Fibroblast of pulmonary artery (primary cell): ENCODE measurements around the gene PNPLA7.
A peak's percentile ranks its signal among the peaks of the same experiment; 100 is the strongest.

ENCODE experiments used
- DNase-seq: peaks from one replicate; pipeline ENCODE4 v3.0.0-alpha.2; 2010; ENCODE audit warnings: low read depth
- H3K4me3 ChIP-seq: replicated peaks from 2 replicates; pipeline ENCODE4 v1.5.1; 2011; ENCODE audit warnings: low read depth, mild to moderate bottlenecking, control low read depth, low read length, moderate library complexity
- TF ChIP-seq, protein P1 (sequence below): IDR thresholded peaks from 2 replicates; pipeline ENCODE4 v1.5.1; 2011; ENCODE audit warnings: mild to moderate bottlenecking, control low read depth, low read length, inconsistent platforms; ENCODE audit errors: missing control alignments

The PNPLA7 gene

DNA sequence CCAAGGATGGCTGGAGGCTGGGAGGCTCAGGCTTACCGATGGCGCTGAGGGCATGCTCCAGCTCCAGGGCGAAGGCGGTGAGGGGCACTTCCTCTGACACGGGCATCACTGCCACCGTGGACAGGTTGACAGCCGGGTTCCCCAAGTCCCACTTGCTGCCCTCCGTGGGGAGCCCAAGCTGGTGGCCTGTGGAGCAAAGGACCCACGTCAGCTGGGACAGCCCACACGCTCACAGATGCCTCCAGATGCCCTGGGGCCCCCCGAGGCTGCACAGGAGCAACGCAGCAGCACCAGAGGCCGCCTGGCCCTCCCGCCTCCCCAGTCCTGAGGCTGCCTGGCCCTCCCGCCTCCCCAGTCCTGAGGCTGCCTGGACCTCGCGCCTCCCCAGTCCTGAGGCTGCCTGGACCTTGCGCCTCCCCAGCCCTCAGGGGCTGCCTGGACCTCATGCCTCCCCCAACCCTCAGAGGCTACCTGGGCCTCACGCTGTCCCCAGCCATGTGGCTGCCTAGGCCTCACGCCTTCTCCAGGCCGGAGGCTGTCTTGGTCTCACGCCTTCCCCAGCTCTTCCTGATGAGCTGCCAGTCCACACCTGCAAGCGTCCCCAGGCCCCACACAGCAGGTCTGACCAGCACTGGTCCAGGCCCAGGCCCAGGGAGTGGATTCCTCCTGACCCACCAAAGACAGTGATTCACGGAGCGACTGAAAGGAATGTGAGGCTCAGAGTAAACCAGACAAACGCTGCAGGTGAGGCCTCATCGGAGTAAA, 65.5 kb downstream of the PNPLA7 start:
- DNase-seq = no peak
- TF ChIP-seq, protein P1, sequence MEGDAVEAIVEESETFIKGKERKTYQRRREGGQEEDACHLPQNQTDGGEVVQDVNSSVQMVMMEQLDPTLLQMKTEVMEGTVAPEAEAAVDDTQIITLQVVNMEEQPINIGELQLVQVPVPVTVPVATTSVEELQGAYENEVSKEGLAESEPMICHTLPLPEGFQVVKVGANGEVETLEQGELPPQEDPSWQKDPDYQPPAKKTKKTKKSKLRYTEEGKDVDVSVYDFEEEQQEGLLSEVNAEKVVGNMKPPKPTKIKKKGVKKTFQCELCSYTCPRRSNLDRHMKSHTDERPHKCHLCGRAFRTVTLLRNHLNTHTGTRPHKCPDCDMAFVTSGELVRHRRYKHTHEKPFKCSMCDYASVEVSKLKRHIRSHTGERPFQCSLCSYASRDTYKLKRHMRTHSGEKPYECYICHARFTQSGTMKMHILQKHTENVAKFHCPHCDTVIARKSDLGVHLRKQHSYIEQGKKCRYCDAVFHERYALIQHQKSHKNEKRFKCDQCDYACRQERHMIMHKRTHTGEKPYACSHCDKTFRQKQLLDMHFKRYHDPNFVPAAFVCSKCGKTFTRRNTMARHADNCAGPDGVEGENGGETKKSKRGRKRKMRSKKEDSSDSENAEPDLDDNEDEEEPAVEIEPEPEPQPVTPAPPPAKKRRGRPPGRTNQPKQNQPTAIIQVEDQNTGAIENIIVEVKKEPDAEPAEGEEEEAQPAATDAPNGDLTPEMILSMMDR = no peak
- no peak overlapping the region for H3K4me3 ChIP-seq

DNA sequence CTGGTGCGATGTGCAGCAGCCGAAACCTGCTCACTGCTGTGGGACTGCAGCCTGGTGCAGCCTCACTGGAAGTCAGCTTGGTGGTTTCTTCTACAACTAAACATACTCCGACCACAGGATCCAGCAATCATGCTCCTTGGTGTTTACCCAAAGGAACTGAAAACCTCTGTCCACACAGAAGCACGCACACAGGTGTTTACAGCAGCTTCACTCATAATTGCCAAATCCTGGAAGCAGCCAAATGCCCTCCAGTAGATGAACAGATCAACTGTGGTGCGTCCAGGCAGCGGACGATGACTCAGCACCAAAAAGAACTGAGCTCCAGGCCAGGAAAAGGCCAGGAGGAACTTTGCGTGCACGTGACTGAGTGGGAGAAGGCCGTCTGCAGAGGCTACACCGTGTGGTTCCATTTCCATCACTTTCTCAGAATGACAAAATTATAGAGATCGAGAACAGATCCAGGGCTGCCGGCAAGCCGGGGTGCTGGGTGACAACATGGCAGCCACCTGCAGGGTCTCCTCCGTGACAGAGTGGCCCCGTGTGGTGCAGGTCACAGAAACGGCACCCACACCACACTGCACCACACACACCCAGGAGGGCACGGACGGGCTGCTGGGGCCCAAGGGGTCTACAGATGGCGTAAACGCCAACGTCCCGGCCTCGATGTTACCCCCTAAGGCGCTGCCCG, 68.0 kb downstream of the PNPLA7 start:
- TF ChIP-seq, protein P1 = no peak
- H3K4me3 ChIP-seq = no peak overlapping the region
- DNase-seq = peak; percentile 81

DNA sequence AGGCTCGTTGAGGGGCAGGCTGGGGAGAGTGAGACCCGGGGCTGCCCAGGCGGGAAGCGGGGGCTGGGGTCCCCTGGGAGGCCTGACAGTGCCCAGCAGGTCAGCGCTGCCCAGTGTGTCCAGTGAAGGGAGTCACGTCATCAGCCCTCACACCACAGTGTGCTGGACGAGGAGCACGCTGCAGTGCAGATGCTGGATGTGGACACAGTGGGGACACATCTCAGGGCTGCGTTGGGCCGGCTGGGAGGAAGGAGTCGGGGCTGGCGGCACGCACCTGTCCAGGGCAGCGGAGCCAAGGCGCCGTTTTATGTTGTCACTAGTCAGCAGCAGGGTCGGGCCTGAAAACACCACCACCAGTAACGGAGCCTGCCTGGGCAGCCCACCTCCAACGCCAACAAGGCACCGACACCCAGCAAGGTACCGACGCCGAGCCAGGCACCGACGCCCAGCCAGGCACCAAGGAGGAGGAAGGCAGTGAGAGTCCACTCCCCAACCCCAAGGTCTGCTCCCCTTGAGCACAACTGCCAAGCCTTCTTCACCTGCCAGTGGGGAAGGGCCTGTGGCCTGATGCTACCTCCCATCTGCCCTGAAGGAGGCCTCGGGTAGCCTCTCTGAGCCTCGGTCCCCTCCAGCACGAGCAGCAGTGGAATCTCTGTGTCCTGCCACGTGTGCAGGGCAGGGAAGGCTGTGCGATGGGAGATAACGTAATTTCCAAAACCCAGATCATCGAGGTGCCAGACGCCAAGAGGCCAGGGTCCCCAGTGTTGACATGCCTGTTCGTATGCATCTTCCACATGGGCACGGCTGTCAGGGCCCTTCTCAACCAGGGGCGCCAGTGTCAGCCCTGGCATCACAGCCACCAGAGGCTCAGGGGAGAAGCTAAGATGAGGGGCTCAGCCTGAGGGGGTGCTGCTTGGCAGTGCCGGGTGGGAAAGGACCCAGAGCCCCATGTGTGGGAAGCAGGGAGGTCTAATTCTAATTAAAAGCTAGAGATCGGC, 69.2 kb downstream of the PNPLA7 start:
- DNase-seq = no peak
- TF ChIP-seq, protein P1 = no peak
- no peak overlapping the region for H3K4me3 ChIP-seq

DNA sequence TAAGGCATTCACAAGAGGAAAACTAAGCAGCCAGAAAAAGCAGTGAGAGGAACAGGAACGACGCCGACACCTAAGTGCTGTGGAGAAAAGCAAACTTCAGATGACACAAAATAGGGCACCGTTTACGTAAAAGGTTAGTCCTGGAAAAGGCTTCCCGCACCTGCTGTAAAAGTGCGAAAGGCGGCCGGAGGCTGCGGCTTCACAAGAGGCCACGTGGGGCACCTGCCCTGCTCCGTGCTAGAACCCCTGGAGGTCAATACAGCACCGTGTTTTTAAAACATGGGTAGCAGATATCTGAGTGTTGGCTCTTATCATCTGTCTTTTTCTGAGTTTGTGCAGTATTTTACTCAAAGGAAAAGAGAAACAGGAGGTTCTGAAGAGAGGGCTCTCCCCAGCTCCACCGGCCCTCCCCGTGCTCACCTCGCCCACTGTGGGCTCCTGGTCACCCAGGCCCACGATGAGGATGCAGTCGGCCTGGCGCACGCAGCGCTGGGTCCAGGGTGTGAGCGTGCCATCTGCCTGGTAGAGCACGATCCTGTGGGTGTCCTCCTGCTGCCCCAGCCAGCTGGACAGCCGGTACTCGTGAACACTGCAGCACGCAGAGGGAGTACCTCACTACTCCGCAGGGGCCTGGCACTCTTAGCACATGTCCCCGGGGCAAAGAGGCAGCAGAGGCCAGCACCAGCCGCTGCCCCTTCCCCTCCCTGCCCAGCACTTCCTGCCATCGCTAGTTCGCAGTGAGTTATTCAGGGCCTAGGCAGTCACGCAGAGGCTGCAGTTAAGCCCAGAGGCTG, 70.1 kb downstream of the PNPLA7 start:
- no peak overlapping the region for H3K4me3 ChIP-seq
- TF ChIP-seq, protein P1 = no peak
- no peak for DNase-seq

DNA sequence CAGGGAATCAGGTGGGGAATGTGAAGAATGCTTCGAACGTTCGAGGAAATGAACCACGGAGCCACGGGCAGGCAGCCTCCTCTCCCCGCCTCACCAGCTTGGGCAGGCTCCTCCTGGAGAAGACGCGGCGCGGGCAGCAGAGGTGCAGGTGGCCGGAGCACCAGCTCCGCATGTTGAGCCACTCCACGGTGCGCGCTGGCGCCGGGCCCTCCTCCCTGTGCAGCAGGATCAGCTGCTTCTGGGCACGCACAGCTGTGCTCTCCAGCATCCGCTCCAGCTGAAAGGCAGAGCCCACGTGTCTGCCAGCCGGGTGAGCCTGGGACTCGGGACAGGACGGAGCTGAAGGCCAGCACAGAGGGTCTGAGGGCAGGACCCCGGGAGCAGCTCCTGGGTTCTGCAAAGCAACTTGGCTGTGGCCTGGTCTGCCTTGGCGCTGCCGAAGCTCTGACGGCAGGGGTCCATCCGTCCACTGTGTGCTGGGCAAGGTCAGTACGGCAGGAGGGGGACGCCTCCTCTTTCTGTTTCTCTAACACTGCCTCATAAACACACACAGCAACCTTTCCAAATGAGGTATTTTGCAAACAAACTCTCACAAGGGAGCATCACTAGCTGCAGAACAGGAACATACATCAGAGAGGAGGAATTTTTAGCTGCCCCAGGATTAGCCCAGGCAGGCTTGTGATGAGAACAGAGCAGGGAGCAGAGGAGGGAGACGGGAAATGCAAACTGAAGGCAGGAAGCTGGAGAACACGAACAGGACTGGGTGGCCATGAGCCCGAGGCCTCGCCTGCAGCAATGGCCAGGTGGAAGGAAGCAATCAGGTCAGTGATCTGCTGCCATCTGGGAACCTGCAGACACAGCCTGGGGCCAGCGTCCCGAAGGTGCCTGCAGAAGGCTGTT, 71.0 kb downstream of the PNPLA7 start:
- no peak for DNase-seq
- H3K4me3 ChIP-seq = no peak overlapping the region

More for the DNA sequence above, 71.0 kb downstream of the PNPLA7 start:
- TF ChIP-seq, protein P1 = no peak
